Gastroesophageal sphincter (tissue), 4 donors: ENCODE measurements around the gene ARGFX. TPM values are rescaled to one million over a fixed set of nuclear protein-coding genes. Genes with fewer than 3 reads are reported as not detected.
"Not testable (repeated sequence)": the region's sequence is repeated elsewhere in the genome, so short reads cannot be mapped to it uniquely, and the experiment has no call there.

Source experiments
- ATAC-seq: fragments of 150-250 bp; one replicate; pipeline ENCODE4 v1.9.1; 2016; ENCODE audit warnings: mild to moderate bottlenecking, moderate library complexity
- H3K27ac ChIP-seq, 4 donors: fragments of 200-600 bp; sonication (generic) in 3 of 4; 1 replicate in 3 of 4; 2 replicates in 1 of 4; pipeline ENCODE4 v1.5.1; 2016 to 2019
- H3K27me3 ChIP-seq: fragments of 200-600 bp; sonication (generic); one replicate; pipeline ENCODE4 v1.5.1; 2019
- H3K36me3 ChIP-seq, 2 donors: fragments of 200-600 bp; sonication (generic); one replicate each; pipeline ENCODE4 v1.5.1; 2019; ENCODE audit warnings: control low read depth in 1 of 2
- H3K4me1 ChIP-seq, 3 donors: fragments of 200-600 bp; sonication (generic); 1 replicate in 2 of 3; 2 replicates in 1 of 3; pipeline ENCODE4 v1.5.1; 2016 to 2019; ENCODE audit warnings: control low read depth in 2 of 3
- H3K4me3 ChIP-seq, 2 donors: fragments of 200-600 bp; sonication (generic); one replicate each; pipeline ENCODE4 v1.5.1; 2019; ENCODE audit warnings: mild to moderate bottlenecking in 1 of 2, moderate library complexity in 1 of 2
- H3K9me3 ChIP-seq, 3 donors: fragments of 200-600 bp; sonication (generic); one replicate each; pipeline ENCODE4 v1.5.1; 2017 to 2019; ENCODE audit warnings: control low read depth in 2 of 3
- EP300 ChIP-seq: sonication (generic); formaldehyde crosslinking; IDR thresholded peaks from one replicate; pipeline ENCODE4 v1.6.1; 2017; ENCODE audit warnings: antibody characterized with exemption, mild to moderate bottlenecking
- POLR2A ChIP-seq, 2 donors: fragments of 450-650 bp; IDR thresholded peaks; one replicate each; pipeline ENCODE4 v1.6.1; 2017; ENCODE audit warnings: antibody characterized with exemption in 2 of 2, mild to moderate bottlenecking in 2 of 2, moderate library complexity in 1 of 2
- POLR2AphosphoS5 ChIP-seq: sonication (generic); formaldehyde crosslinking; IDR thresholded peaks from one replicate; pipeline ENCODE4 v1.6.1; 2017; ENCODE audit warnings: antibody characterized with exemption
- WGBS, 2 donors: methylation state at CpG; one replicate each; pipeline ENCODE4 v1.1.5; 2018; ENCODE audit warnings: low coverage in 1 of 2; 5-methylcytosine and 5-hydroxymethylcytosine counted together
- total RNA-seq, 4 donors: library from RNA; depleted of rRNA; stranded (reverse); fragments of >200 nt; gene quantifications; one replicate each; pipeline ENCODE4 v1.1.0, GENCODE V29; 2016
- TF ChIP-seq, protein P1 (sequence below), 4 experiments: fragments of 200-600 bp in 2 of 4; fragments of 450-650 bp in 2 of 4; sonication (generic) in 1 of 4; IDR thresholded peaks; one replicate each; pipeline ENCODE4 v1.5.1; 2017 to 2019; ENCODE audit warnings: antibody characterized with exemption in 4 of 4, mild to moderate bottlenecking in 2 of 4, moderate library complexity in 2 of 4

ARGFX gene
- total RNA-seq, 4 donors from 2014 or later, result not detected

DNA sequence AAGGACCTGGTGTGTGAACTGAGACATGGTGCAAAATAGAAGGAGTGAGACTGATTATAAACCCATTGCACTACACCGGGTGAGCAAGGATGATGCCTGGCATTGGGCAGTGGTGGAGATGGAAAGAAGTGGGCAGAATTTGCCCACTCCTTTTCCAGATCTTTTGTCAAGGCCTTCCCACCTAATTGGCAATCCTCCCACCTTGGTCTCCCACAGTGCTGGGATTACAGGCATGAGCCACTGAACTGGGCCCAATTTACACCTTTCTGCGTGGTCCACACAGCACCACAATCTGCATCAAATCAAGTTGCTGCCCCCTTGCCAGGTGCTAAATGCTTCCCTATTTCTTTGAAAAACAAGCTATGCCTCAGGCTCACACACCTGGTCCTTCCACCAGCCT lies 30.8 kb downstream of the ARGFX start:
- no peak overlapping the region for H3K4me3 ChIP-seq
- H3K9me3 ChIP-seq, result no peaks in the 10 kb centered on the region
- no peaks in the 10 kb centered on the region for H3K36me3 ChIP-seq
- ATAC-seq, result no peak
- no peak overlapping the region for H3K27ac ChIP-seq
- 67 to 75% methylated on average over 2 of the region's 2 CpGs for whole genome bisulfite sequencing, 2 donors
- H3K4me1 ChIP-seq, result peaks cover 0 to 11% (median 0%) of the 10 kb centered on the region in 3 donors
- H3K27me3 ChIP-seq, result no peaks in the 10 kb centered on the region
- TF ChIP-seq EP300 (no peak), POLR2A (IDR thresholded peaks at IDR 0.05) (no peak), POLR2AphosphoS5 (no peak)
- TF ChIP-seq, protein P1, sequence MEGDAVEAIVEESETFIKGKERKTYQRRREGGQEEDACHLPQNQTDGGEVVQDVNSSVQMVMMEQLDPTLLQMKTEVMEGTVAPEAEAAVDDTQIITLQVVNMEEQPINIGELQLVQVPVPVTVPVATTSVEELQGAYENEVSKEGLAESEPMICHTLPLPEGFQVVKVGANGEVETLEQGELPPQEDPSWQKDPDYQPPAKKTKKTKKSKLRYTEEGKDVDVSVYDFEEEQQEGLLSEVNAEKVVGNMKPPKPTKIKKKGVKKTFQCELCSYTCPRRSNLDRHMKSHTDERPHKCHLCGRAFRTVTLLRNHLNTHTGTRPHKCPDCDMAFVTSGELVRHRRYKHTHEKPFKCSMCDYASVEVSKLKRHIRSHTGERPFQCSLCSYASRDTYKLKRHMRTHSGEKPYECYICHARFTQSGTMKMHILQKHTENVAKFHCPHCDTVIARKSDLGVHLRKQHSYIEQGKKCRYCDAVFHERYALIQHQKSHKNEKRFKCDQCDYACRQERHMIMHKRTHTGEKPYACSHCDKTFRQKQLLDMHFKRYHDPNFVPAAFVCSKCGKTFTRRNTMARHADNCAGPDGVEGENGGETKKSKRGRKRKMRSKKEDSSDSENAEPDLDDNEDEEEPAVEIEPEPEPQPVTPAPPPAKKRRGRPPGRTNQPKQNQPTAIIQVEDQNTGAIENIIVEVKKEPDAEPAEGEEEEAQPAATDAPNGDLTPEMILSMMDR (IDR thresholded peaks at IDR 0.05), result no peak

DNA sequence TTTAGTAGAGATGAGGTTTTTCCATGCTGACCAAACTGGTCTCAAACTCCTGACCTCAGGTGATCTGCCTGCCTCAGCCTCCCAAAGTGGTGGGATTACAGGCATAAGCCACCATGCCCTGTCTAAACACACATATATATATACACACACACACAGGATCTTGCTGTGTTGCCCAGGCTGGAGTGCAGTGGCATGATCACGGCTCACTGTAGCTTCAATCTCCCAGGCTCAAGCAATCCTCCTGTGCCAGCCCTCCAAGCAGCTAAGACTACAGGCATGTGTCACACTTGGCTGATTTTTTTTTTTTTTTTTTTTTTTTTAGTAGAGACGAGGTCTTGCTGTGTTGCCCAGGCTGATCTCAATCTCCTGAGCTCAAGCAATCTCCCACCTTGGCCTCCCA lies 32.2 kb downstream of the ARGFX start:
- not testable (repeated sequence) for H3K4me1 ChIP-seq, H3K27me3 ChIP-seq, ATAC-seq, H3K27ac ChIP-seq, H3K9me3 ChIP-seq, H3K36me3 ChIP-seq, H3K4me3 ChIP-seq
- WGBS, 2 donors, result 100% methylated on average over 1 of the region's 2 CpGs; no CpG with 5 or more reads in 1 of the 2 donors

DNA sequence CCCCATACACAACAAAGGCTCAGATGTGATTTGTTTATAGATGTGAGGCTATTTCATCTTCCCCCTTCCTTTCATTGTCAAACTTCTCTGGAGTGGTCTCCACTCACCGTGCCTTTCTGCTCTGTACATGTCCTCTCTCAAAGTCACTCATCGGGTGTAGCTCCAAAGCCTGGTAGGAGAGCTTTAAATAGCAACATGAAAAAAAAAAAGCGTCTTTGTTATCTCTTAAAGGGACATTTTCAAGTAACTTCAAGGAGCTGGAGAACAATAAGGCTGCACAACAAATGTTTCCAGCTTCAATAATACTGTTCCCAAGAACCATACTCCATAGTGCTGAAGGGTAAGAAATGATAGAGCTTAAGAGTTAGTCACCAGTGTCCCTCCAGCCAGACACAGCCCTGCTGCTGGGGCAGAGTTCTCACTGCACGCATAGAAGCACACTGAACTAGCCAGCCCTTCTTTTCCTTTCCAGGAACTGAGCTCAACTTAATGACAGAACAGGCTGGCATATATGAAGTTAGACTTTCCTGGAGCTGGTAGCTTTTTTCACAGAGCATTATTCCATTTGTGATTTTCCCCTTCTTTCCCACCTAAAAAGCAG lies 33.6 kb downstream of the ARGFX start:
- Histone ChIP-seq H3K27me3 (no peaks in the 10 kb centered on the region), H3K9me3 (no peaks in the 10 kb centered on the region), H3K36me3 (no peaks in the 10 kb centered on the region), H3K4me3 (no peak overlapping the region), H3K27ac (no peak overlapping the region), H3K4me1 (peaks cover 0 to 9% (median 0%) of the 10 kb centered on the region in 3 donors)
- 12 to 23% methylated on average over 2 to 4 of the region's 4 CpGs for WGBS, 2 donors
- no peak for TF ChIP-seq POLR2A (IDR thresholded peaks at IDR 0.05)
- TF ChIP-seq, protein P1 (IDR thresholded peaks at IDR 0.05), result no peak
- TF ChIP-seq POLR2AphosphoS5, result no peak
- no peak for TF ChIP-seq EP300
- ATAC-seq, result no peak

DNA sequence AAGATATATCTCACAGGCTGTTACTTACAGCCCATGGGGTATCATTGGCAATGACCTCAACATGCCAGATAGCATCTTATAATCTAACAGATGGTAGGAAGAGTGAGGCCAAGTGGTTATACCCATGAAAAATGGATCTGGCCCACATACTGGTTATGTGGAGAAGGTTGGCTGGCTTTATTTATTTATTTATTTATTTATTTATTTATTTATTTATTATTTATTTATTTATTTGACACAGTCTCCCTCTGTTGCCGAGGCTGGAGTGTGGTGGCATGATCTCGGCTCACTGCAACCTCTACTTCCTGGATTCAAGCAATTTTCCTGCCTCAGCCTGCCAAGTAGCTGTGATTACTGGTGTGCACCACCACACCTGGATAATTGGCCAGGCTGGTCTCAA lies 37.0 kb downstream of the ARGFX start:
- WGBS, 2 donors, result 94 to 95% methylated on average over 2 of the region's 2 CpGs
- H3K9me3 ChIP-seq, result no peaks in the 10 kb centered on the region

DNA sequence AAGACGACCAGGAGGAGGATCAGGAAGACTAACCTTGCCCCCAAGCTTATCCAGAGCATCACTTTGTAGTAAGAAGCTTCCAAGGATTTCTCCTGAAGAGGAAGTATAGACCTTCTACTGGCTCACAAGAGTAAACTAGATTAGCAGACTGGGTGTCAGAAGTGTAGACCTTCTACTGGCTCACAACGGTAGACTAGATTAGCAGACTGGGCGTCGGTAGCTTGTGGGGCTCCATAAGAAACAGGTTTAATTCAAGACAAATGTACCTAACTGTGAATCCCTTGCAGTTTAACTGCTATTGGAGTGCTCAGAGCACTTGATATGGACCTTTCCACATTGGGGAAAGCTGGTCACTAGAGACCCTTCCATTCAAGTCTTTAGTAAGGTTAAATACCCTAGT lies 38.4 kb downstream of the ARGFX start:
- Histone ChIP-seq H3K36me3 (no peaks in the 10 kb centered on the region), H3K9me3 (no peaks in the 10 kb centered on the region), H3K4me1 (peaks cover 0 to 7% (median 0%) of the 10 kb centered on the region in 3 donors), H3K27ac (no peak overlapping the region), H3K27me3 (no peaks in the 10 kb centered on the region), H3K4me3 (no peak overlapping the region)
- no peak for ATAC-seq
- TF ChIP-seq POLR2AphosphoS5, result no peak
- TF ChIP-seq POLR2A (IDR thresholded peaks at IDR 0.05), result no peak
- TF ChIP-seq, protein P1 (IDR thresholded peaks at IDR 0.05), result no peak
- TF ChIP-seq EP300, result no peak
- WGBS, 2 donors, result 86 to 88% methylated on average over 4 of the region's 4 CpGs

More for the DNA sequence above, 37.0 kb downstream of the ARGFX start:
- Histone ChIP-seq H3K4me1 (peaks cover 0 to 9% (median 0%) of the 10 kb centered on the region in 3 donors), H3K27me3 (no peaks in the 10 kb centered on the region), H3K4me3 (no peak overlapping the region), H3K27ac (no peak overlapping the region), H3K36me3 (no peaks in the 10 kb centered on the region)
- ATAC-seq, result no peak
- TF ChIP-seq EP300 (no peak), POLR2AphosphoS5 (no peak), POLR2A (IDR thresholded peaks at IDR 0.05) (no peak)
- TF ChIP-seq, protein P1 (IDR thresholded peaks at IDR 0.05), result no peak

Other genes with a start within 250 kb of the ARGFX start
- under 1 TPM; 0.13 to 0.25 (median 0.15) TPM for gene POLQ, start 22.0 kb upstream of the ARGFX start, total RNA-seq
- gene FBXO40, start 25.4 kb downstream of the ARGFX start, total RNA-seq, result under 1 TPM in 2 of 4 donors, not detected in 2; 0.08 to 0.16 TPM
- gene HCLS1, start 93.0 kb downstream of the ARGFX start, total RNA-seq, result 10 to 100 TPM; 21.8 to 68.1 (median 28.9) TPM
- 10 to 100 TPM; 67.9 to 94.3 (median 76.6) TPM for gene GOLGB1, start 181.8 kb downstream of the ARGFX start, total RNA-seq